GM18873 (cell line): ENCODE data around the gene EXOC6B.

ENCODE experiments used
- ATAC-seq: cut with Tn5 transposase; IDR thresholded peaks from one replicate; pipeline ENCODE4 v1.9.1; 2021; ENCODE audit warnings: mild to moderate bottlenecking, moderate library complexity, moderate number of reproducible peaks; ENCODE audit not compliant: unreplicated experiment, low FRiP score

Gene EXOC6B

DNA sequence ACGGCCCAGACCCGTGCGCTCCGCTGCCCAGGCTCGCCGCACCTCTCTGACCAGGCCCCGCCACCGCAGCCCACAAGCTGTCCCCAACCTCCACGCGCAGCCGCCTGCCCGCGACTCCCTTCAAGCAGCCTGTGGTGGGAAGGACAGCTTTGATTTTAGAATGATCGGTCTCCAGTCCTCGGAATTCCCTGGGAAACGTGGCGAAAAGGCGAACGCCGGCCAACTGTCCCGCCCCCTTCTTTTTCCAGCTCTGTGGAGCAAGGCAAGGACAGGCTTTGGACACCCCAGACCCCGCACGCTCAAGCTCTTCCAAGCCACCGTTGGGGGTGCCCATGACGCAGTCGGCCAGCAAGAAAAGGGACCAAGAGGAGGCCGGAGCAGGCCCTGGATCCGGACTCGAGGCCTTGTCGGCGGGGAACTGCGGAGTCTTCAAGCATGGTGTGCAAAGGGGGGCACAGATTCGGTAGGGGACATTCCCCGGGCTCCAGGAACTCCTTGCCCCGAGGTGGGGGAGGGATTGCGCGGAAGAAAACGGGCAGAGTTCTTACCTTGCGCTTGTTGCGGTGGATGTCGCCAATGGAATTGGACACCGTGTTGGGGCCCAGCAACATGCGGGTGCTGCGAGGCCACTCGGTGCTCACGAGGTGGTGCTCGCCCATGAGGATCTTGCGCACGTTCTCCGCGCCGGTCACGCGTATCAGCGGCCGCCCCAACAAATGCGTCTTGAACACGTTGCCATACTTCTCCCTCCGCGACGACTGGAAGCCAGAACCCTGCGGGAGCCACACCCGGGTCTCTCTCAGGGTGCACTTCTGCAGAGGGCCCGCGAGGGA lies 682.2 kb downstream of the EXOC6B start:
- ATAC-seq, result no peak

- no peak for ATAC-seq
These were observed 683.0 kb downstream of the EXOC6B start for GRCh38 chr2:72142570-72143440.

DNA sequence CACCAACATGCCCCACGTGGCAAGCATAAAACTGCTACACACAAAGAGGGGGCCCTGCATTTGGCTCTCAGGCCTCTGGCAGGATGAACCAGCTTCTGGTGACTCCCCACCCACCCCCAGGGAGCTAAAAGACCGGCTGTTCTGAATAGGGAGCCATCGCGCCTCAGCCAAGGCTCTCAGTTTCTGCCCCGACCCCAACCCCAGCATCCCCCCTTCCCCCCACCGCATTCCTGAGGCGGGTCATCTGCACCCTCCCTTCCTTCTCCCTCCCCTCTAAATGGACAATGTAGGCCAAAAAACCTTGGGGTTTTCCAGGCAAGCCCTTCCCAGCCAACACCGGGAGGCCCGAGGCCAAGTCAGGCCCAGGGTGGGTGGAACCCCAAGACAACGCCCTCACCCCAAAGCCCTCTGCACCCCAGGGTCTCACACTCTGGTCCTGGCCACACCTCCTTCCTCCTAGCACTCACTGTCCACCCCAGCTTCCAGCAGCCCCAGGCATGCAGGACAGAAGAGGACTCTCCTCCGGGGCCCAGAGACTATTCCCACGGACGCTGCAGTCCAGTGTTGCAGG lies 683.9 kb downstream of the EXOC6B start:
- no peak for ATAC-seq

GRCh38 chr2:72141032-72141645 lies 684.7 kb downstream of the EXOC6B start:
- no peak for ATAC-seq

GRCh38 chr2:72140621-72140960 lies 685.2 kb downstream of the EXOC6B start:
- ATAC-seq, result no peak

DNA sequence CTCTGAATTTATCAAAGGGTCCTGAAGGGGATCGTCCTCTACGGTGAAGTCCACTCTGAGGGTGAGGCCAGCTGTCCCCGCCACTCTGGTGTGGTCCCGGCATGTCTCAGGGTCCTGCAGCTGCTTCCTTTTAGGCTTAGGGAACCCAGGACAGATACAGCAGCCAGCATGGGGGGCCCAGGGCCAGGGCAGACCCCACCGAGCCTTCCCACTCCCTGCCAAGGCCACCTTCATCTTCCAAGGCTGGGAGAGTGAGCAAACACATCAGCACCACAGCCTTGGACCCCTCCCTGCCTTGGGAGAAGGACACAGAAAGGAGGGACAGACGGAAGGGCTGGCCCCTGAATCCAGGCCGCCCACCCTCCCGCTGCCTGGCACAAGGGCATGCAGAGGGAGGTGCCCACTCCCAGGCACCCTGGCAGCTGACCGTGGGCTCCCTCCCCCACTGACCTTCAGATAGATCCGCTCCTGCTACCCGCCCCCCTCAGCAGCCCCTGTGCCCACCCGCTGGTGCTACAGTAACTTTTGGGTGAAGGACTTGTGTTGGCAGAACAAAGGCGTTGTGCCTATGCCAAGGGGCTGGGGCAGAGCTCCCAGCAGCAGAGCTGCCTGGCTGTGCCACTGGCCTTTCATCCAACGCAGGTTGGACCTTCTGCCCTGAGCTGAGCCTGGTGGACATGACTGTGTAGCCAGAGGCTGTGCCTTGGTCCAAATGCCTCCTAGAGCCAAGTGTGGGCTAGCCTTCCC lies 685.8 kb downstream of the EXOC6B start:
- ATAC-seq, result no peak

GRCh38 chr2:72139471-72139873 lies 686.4 kb downstream of the EXOC6B start:
- no peak for ATAC-seq

DNA sequence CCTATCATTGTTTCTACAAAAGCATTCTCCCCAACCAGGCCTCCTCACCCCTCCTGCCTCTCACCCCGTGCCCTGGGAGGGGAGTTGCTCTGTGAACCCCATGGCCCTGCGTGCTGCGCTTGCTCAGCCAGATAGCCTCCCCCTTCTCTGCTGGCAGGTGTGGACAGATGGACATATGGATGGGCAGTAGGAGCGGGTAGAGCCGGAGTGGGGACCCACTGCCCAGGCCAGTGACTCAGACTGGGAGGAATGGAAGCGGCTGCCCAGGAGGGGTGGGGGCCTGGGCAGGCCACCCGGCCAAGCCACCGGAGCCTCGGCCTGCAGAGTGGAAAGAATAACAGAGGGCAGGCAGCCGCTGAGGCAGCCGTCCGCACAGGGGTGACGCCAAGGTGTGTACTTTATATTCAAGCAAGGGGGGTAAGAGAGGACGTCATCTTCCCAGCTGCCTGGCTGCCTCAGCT lies 686.9 kb downstream of the EXOC6B start:
- no peak for ATAC-seq

DNA sequence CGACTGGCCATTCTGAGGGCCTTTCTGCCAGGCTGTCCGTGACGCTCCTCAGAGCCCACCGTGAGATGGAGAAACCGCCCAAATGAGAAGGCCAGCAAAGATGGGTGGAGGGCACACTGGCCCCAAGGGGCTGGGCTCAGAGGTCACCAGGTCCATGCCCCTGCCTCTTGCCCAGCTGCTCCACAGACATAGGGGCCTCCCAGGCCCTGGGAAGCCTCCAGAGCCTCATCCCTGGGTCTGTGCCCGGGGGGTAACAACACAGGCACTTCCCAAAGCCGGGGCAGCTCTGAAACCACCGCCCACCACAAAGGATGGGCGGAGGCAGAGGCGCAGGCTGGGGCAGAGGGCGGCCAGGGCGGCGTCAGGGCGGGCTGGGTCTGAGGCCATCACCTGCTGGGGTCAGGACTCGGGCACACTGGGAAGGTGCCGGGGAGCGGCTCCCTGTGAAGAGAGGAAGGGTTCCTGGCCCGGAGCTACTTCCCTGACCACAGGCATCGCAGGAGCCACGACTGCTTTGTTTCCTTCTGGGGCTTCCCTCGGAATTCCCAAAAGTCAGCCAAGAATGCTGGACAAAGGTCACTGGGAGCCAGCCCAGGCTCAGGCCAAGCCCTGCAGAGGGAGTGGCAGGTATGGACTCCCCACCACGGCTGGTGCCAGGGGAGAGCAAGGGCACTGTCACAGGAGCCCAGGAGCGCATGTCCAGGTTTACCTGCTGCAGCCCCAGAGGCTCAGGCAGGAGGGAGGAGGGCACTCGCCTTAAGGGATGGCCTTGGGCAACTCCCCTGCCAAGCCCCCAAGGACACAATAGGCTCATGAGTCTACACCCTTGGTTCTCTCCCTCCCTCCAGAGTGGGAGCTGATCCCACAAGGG lies 687.6 kb downstream of the EXOC6B start:
- no peak for ATAC-seq

DNA sequence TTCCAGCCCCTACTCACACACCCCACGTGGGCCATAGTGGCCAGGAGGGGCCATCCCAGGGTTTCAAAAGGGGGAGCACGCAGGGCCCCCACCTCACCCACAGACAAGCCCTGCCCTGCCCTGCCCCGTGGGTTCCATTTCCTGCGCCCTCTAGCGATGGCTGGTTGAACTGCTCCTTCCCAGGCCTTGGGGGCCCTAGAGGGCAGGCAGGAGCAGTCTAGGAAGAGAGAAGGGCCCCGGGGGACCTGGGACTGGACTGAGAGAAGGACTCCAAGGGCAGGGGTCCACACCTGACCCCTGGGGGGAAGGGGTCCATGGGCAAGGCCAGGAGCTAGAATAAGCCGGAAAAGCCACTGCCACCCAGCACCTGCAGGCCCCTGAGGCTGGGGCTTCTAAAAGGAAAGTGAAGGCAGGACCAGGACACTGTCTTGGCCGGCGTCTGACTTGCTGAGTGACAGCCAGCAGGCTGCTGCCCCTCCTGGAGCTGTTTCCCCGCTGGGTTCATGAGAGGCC lies 688.3 kb downstream of the EXOC6B start:
- peak; percentile 72 for ATAC-seq

- peak; percentile 13 for ATAC-seq
These were observed 688.8 kb downstream of the EXOC6B start for GRCh38 chr2:72136933-72137497.

GRCh38 chr2:72136331-72136730 lies 689.5 kb downstream of the EXOC6B start:
- no peak for ATAC-seq

- no peak for ATAC-seq
These were observed 689.9 kb downstream of the EXOC6B start for GRCh38 chr2:72135921-72136320.

DNA sequence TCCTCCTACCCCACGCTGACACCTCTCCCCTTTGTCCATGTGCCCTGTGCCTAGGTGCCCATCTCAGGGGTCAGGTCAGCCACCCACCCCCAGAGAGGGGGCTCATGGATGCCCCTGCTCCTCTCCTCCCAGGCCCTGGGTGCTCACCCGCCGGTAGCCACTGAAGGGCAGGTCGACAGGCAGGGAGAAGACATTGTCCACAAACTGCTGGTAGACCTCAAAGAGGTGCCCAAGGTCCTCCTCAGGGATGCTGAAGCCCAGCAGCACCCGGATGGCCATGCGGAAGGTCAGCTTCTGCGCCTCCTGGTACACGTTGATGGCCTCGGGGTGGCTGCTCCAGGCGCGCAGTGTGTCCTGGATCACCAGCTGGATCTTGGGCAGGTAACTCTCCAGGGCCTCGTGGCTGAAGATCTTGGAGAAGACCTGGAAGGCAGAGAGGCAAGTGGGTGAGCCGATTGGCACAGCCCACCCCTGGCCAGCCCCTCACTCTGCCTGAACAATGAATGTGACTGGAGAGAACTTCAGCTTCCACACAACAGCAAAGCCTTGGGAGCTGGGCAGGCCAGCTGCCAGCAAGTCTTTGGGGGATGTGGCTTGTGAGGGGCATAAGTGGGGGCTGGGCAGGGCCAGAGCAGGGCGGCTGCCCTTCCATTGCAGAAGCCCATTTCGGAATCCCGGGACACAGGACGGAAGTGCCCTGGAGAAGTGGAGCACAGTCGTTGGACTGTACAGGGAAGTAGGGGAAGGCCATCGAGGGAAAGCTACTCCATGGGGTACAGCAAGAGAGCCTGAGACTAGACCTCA lies 690.6 kb downstream of the EXOC6B start:
- ATAC-seq, result no peak

DNA sequence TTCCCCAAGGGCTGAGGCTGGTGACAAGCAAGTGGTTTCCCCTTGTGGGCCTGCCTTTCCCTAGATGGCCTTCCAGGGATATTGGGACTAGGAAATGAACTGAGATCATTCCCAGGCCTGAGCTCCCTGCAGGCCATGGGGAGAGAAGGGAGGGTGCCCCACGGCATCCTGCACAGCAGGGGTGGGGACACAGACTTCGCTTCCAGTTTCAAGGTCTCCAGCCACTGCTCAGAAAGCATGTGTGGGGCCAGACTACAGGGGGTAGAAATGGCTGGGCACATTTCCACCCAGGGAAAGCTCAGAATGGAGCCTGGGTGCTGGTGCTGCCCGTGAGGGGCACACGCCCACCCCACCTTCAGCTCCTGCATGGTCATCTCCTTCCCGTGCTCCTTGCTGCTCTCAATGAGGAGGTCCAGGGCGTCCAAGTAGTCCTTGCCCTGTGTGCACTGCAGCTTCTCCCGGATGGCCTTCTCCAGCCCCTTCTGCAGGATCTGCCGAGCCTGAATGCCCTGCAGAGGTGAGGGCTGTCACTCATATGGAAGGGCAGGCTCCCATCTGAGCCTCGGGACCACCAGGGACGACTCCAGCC lies 691.3 kb downstream of the EXOC6B start:
- no peak for ATAC-seq

GRCh38 chr2:72133721-72134407 lies 692.0 kb downstream of the EXOC6B start:
- ATAC-seq, result no peak
